SK-N-SH treated with all-trans-retinoic acid at 6 μM for 48 hours (cell line): Measurements from ENCODE around the gene SSNA1.

Experiments
- ATAC-seq: fragments of 200-7000 bp; cut with Tn5 transposase; 3 replicates; pipeline ENCODE4 v1.9.1; 2020; ENCODE audit warnings: mild to moderate bottlenecking, moderate library complexity
- BACH2 ChIP-seq: fragments of 250-450 bp; sonication (Bioruptor Pico); IDR thresholded peaks from 2 replicates; pipeline ENCODE4 v1.9.0; 2021; ENCODE audit warnings: mild to moderate bottlenecking, borderline replicate concordance
- CSDC2 ChIP-seq: fragments of 250-450 bp; sonication (Bioruptor Pico); IDR thresholded peaks from 2 replicates; pipeline ENCODE4 v1.5.0; 2020; ENCODE audit warnings: mild to moderate bottlenecking, moderate library complexity
- ESRRG ChIP-seq: fragments of 250-450 bp; sonication (Bioruptor Pico); IDR thresholded peaks from 2 replicates; pipeline ENCODE4 v1.6.1; 2021; ENCODE audit warnings: mild to moderate bottlenecking
- GLIS3 ChIP-seq: fragments of 250-450 bp; sonication (Bioruptor Pico); IDR thresholded peaks from 2 replicates; pipeline ENCODE4 v1.5.0; 2020; ENCODE audit warnings: mild to moderate bottlenecking, moderate library complexity
- ISL1 ChIP-seq: fragments of 250-450 bp; sonication (Bioruptor Pico); IDR thresholded peaks from 2 replicates; pipeline ENCODE4 v2.1.2; 2022; ENCODE audit warnings: mild to moderate bottlenecking, moderate library complexity
- RARB ChIP-seq: fragments of 250-450 bp; sonication (Bioruptor Pico); IDR thresholded peaks from 2 replicates; pipeline ENCODE4 v1.8.0; 2021; ENCODE audit warnings: mild to moderate bottlenecking, moderate library complexity
- TCF4 ChIP-seq: fragments of 250-450 bp; sonication (Bioruptor Pico); IDR thresholded peaks from 2 replicates; pipeline ENCODE4 v1.8.0; 2021; ENCODE audit warnings: mild to moderate bottlenecking, moderate library complexity, borderline replicate concordance
- TOX ChIP-seq: fragments of 250-450 bp; sonication (Bioruptor Pico); IDR thresholded peaks from 2 replicates; pipeline ENCODE4 v1.8.0; 2021; ENCODE audit warnings: mild to moderate bottlenecking, moderate library complexity, borderline replicate concordance
- ZC3H10 ChIP-seq: fragments of 250-450 bp; sonication (Bioruptor Pico); IDR thresholded peaks from 2 replicates; pipeline ENCODE4 v1.5.1; 2021; ENCODE audit warnings: mild to moderate bottlenecking, moderate library complexity
- ZFP3 ChIP-seq: fragments of 250-450 bp; sonication (Bioruptor Pico); IDR thresholded peaks from 2 replicates; pipeline ENCODE4 v1.5.0; 2020; ENCODE audit warnings: mild to moderate bottlenecking, moderate library complexity
- ZNF565 ChIP-seq: fragments of 450-650 bp; formaldehyde crosslinking; conservative IDR thresholded peaks from 2 replicates; pipeline ENCODE4 v1.5.0; 2020; ENCODE audit warnings: low read depth, mild to moderate bottlenecking, moderate library complexity
- ZNF70 ChIP-seq: fragments of 450-650 bp; formaldehyde crosslinking; IDR thresholded peaks from 2 replicates; pipeline ENCODE4 v1.5.0; 2020; ENCODE audit warnings: mild to moderate bottlenecking, moderate library complexity
- TF ChIP-seq, protein P1 (sequence below): fragments of 250-450 bp; sonication (Bioruptor Pico); IDR thresholded peaks from 2 replicates; pipeline ENCODE4 v1.5.1; 2020; ENCODE audit warnings: low read depth, mild to moderate bottlenecking, moderate library complexity
- TF ChIP-seq, protein P2 (sequence below): fragments of 250-450 bp; sonication (Bioruptor Pico); IDR thresholded peaks from 2 replicates; pipeline ENCODE4 v1.5.1; 2021; ENCODE audit warnings: mild to moderate bottlenecking, moderate library complexity
- TF ChIP-seq, protein P3 (sequence below): fragments of 250-450 bp; sonication (Bioruptor Pico); IDR thresholded peaks from 2 replicates; pipeline ENCODE4 v1.5.0; 2020; ENCODE audit warnings: mild to moderate bottlenecking, moderate library complexity
- TF ChIP-seq, protein P4 (sequence below): fragments of 250-450 bp; sonication (Bioruptor Pico); IDR thresholded peaks from 2 replicates; pipeline ENCODE4 v1.8.0; 2021; ENCODE audit warnings: low read depth, mild to moderate bottlenecking, moderate library complexity, borderline replicate concordance

The SSNA1 gene

GRCh38 chr9:137232510-137232909, 44.0 kb downstream of the SSNA1 start:
- no peak for ATAC-seq
- TF ChIP-seq, protein P1, sequence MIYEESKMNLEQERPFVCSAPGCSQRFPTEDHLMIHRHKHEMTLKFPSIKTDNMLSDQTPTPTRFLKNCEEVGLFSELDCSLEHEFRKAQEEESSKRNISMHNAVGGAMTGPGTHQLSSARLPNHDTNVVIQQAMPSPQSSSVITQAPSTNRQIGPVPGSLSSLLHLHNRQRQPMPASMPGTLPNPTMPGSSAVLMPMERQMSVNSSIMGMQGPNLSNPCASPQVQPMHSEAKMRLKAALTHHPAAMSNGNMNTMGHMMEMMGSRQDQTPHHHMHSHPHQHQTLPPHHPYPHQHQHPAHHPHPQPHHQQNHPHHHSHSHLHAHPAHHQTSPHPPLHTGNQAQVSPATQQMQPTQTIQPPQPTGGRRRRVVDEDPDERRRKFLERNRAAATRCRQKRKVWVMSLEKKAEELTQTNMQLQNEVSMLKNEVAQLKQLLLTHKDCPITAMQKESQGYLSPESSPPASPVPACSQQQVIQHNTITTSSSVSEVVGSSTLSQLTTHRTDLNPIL (CRISPR knock-in tag) = no peak
- TF ChIP-seq TCF4 (CRISPR knock-in tag) (no peak), ZNF565 (no peak), GLIS3 (CRISPR knock-in tag) (no peak), ZC3H10 (no peak), ISL1 (CRISPR knock-in tag) (no peak), TOX (CRISPR knock-in tag) (no peak), CSDC2 (CRISPR knock-in tag) (no peak), RARB (CRISPR knock-in tag) (no peak), ZFP3 (CRISPR knock-in tag) (no peak), ESRRG (CRISPR knock-in tag) (no peak)
- TF ChIP-seq, protein P2, sequence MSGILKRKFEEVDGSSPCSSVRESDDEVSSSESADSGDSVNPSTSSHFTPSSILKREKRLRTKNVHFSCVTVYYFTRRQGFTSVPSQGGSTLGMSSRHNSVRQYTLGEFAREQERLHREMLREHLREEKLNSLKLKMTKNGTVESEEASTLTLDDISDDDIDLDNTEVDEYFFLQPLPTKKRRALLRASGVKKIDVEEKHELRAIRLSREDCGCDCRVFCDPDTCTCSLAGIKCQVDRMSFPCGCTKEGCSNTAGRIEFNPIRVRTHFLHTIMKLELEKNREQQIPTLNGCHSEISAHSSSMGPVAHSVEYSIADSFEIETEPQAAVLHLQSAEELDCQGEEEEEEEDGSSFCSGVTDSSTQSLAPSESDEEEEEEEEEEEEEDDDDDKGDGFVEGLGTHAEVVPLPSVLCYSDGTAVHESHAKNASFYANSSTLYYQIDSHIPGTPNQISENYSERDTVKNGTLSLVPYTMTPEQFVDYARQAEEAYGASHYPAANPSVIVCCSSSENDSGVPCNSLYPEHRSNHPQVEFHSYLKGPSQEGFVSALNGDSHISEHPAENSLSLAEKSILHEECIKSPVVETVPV (CRISPR knock-in tag) = no peak
- TF ChIP-seq, protein P3, sequence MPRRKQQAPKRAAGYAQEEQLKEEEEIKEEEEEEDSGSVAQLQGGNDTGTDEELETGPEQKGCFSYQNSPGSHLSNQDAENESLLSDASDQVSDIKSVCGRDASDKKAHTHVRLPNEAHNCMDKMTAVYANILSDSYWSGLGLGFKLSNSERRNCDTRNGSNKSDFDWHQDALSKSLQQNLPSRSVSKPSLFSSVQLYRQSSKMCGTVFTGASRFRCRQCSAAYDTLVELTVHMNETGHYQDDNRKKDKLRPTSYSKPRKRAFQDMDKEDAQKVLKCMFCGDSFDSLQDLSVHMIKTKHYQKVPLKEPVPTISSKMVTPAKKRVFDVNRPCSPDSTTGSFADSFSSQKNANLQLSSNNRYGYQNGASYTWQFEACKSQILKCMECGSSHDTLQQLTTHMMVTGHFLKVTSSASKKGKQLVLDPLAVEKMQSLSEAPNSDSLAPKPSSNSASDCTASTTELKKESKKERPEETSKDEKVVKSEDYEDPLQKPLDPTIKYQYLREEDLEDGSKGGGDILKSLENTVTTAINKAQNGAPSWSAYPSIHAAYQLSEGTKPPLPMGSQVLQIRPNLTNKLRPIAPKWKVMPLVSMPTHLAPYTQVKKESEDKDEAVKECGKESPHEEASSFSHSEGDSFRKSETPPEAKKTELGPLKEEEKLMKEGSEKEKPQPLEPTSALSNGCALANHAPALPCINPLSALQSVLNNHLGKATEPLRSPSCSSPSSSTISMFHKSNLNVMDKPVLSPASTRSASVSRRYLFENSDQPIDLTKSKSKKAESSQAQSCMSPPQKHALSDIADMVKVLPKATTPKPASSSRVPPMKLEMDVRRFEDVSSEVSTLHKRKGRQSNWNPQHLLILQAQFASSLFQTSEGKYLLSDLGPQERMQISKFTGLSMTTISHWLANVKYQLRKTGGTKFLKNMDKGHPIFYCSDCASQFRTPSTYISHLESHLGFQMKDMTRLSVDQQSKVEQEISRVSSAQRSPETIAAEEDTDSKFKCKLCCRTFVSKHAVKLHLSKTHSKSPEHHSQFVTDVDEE (CRISPR knock-in tag) = no peak
- TF ChIP-seq, protein P4, sequence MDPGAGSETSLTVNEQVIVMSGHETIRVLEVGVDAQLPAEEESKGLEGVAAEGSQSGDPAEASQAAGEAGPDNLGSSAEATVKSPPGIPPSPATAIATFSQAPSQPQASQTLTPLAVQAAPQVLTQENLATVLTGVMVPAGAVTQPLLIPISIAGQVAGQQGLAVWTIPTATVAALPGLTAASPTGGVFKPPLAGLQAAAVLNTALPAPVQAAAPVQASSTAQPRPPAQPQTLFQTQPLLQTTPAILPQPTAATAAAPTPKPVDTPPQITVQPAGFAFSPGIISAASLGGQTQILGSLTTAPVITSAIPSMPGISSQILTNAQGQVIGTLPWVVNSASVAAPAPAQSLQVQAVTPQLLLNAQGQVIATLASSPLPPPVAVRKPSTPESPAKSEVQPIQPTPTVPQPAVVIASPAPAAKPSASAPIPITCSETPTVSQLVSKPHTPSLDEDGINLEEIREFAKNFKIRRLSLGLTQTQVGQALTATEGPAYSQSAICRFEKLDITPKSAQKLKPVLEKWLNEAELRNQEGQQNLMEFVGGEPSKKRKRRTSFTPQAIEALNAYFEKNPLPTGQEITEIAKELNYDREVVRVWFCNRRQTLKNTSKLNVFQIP (CRISPR knock-in tag) = no peak

GRCh38 chr9:137233143-137233980, 44.9 kb downstream of the SSNA1 start:
- TF ChIP-seq, protein P3 (CRISPR knock-in tag) = no peak
- no peak for TF ChIP-seq ZNF565
- TF ChIP-seq ZNF70 (CRISPR knock-in tag) = no peak
- TF ChIP-seq, protein P4 (CRISPR knock-in tag) = no peak
- no peak for TF ChIP-seq ZFP3 (CRISPR knock-in tag)
- no peak for TF ChIP-seq BACH2 (CRISPR knock-in tag)
- no peak for ATAC-seq
